HepG2 (cell line): ENCODE data around the gene EVI5. TPM values are rescaled to one million over a fixed set of nuclear protein-coding genes. Genes with fewer than 3 reads are reported as not detected.

Experiments used
- EEA1 ChIP-seq: sonication (generic); formaldehyde crosslinking; IDR thresholded peaks from 2 replicates; pipeline ENCODE4 v1.5.1; 2020; ENCODE audit warnings: mild to moderate bottlenecking, missing genetic modification reagents, borderline replicate concordance
- EHMT2 ChIP-seq: fragments of 200-600 bp; sonication (generic); IDR thresholded peaks from 2 replicates; pipeline ENCODE4 v1.7.0; 2017; ENCODE audit warnings: antibody characterized with exemption, low read depth, low read length, borderline replicate concordance
- MTA1 ChIP-seq: sonication (generic); formaldehyde crosslinking; IDR thresholded peaks from 2 replicates; pipeline ENCODE4 v1.4.0; 2020; ENCODE audit warnings: missing genetic modification reagents, mild to moderate bottlenecking, borderline replicate concordance
- PITX1 ChIP-seq: sonication (generic); formaldehyde crosslinking; IDR thresholded peaks from 2 replicates; pipeline ENCODE4 v1.5.1; 2020; ENCODE audit warnings: mild to moderate bottlenecking, missing genetic modification reagents
- RFX3 ChIP-seq: IDR thresholded peaks from 2 replicates; pipeline ENCODE4 v1.6.1; 2016; ENCODE audit warnings: missing biosample characterization, missing genetic modification reagents
- TBX2 ChIP-seq: sonication (generic); formaldehyde crosslinking; IDR thresholded peaks from 2 replicates; pipeline ENCODE4 v1.5.0; 2020; ENCODE audit warnings: missing genetic modification reagents, mild to moderate bottlenecking, borderline replicate concordance
- ZBTB8A ChIP-seq: sonication (generic); formaldehyde crosslinking; IDR thresholded peaks from 2 replicates; pipeline ENCODE4 v1.4.0; 2020; ENCODE audit warnings: mild to moderate bottlenecking, low read depth, missing genetic modification reagents, borderline replicate concordance
- ZKSCAN5 ChIP-seq: sonication (generic); formaldehyde crosslinking; IDR thresholded peaks from 2 replicates; pipeline ENCODE4 v1.5.1; 2020; ENCODE audit warnings: mild to moderate bottlenecking, missing genetic modification reagents
- ZNF121 ChIP-seq: sonication (generic); formaldehyde crosslinking; IDR thresholded peaks from 2 replicates; pipeline ENCODE4 v1.5.0; 2020; ENCODE audit warnings: mild to moderate bottlenecking, missing genetic modification reagents
- ZNF260 ChIP-seq: sonication (generic); formaldehyde crosslinking; IDR thresholded peaks from 2 replicates; pipeline ENCODE4 v1.4.0; 2020; ENCODE audit warnings: missing genetic modification reagents, low read depth, mild to moderate bottlenecking, borderline replicate concordance
- ZNF331 ChIP-seq: sonication (generic); formaldehyde crosslinking; IDR thresholded peaks from 2 replicates; pipeline ENCODE4 v1.4.0; 2020; ENCODE audit warnings: missing genetic modification reagents
- ZNF549 ChIP-seq: sonication (generic); formaldehyde crosslinking; IDR thresholded peaks from 2 replicates; pipeline ENCODE4 v1.5.0; 2020; ENCODE audit warnings: missing genetic modification reagents
- ZNF737 ChIP-seq: sonication (generic); formaldehyde crosslinking; IDR thresholded peaks from 2 replicates; pipeline ENCODE4 v1.5.0; 2020; ENCODE audit warnings: missing genetic modification reagents, mild to moderate bottlenecking, borderline replicate concordance
- ZNF761 ChIP-seq: sonication (generic); formaldehyde crosslinking; conservative IDR thresholded peaks from 2 replicates; pipeline ENCODE4 v1.4.0; 2020; ENCODE audit warnings: mild to moderate bottlenecking, missing genetic modification reagents
- ZNF891 ChIP-seq: sonication (generic); formaldehyde crosslinking; IDR thresholded peaks from 2 replicates; pipeline ENCODE4 v1.5.0; 2020; ENCODE audit warnings: mild to moderate bottlenecking, missing genetic modification reagents
- ZSCAN31 ChIP-seq: sonication (generic); formaldehyde crosslinking; IDR thresholded peaks from 2 replicates; pipeline ENCODE4 v1.5.0; 2020; ENCODE audit warnings: low read depth, mild to moderate bottlenecking, missing genetic modification reagents
- polyA plus RNA-seq, 8 experiments: library from polyadenylated mRNA; depleted of rRNA in 3 of 8; stranded (reverse) in 7 of 8; unstranded in 1 of 8; fragments of >200 nt; fragmentation: Illumina TruSeq in 4 of 8; extraction: Trizol in 4 of 8; gene quantifications; 2 replicates each; pipeline versions ENCODE4 v1.2.1 to v1.2.3, GENCODE V29; 2011 to 2016; ENCODE audit warnings: low read depth in 4 of 8, missing spikeins in 1 of 8, mixed read lengths in 1 of 8; ENCODE audit not compliant: insufficient read depth in 1 of 8
- total RNA-seq, 5 experiments: library from RNA; depleted of rRNA; stranded (reverse); fragments of >200 nt; fragmentation: Illumina TruSeq; extraction: Trizol; gene quantifications; 2 replicates each; pipeline ENCODE4 v1.2.3, GENCODE V29; 2016; ENCODE audit warnings: low read depth in 1 of 5
- TF ChIP-seq, protein P1 (sequence below): sonication (generic); formaldehyde crosslinking; IDR thresholded peaks from 2 replicates; pipeline ENCODE4 v1.8.0; 2022; ENCODE audit warnings: mild to moderate bottlenecking, missing genetic modification reagents, moderate library complexity
- TF ChIP-seq, protein P2 (sequence below): sonication (generic); formaldehyde crosslinking; IDR thresholded peaks from 2 replicates; pipeline ENCODE4 v1.4.0; 2020; ENCODE audit warnings: missing genetic modification reagents, borderline replicate concordance
- TF ChIP-seq, protein P3 (sequence below): IDR thresholded peaks from 2 replicates; pipeline ENCODE4 v1.6.1; 2016
- TF ChIP-seq, protein P4 (sequence below): sonication (generic); formaldehyde crosslinking; IDR thresholded peaks from 2 replicates; pipeline ENCODE4 v1.4.0; 2020; ENCODE audit warnings: missing genetic modification reagents

The EVI5 gene
- total and polyA plus RNA-seq, 2 of the 13 experiments (the other 11 are each of a cell fraction or from before 2014, with no cell fraction given) = 4.0 to 12.6 TPM

DNA sequence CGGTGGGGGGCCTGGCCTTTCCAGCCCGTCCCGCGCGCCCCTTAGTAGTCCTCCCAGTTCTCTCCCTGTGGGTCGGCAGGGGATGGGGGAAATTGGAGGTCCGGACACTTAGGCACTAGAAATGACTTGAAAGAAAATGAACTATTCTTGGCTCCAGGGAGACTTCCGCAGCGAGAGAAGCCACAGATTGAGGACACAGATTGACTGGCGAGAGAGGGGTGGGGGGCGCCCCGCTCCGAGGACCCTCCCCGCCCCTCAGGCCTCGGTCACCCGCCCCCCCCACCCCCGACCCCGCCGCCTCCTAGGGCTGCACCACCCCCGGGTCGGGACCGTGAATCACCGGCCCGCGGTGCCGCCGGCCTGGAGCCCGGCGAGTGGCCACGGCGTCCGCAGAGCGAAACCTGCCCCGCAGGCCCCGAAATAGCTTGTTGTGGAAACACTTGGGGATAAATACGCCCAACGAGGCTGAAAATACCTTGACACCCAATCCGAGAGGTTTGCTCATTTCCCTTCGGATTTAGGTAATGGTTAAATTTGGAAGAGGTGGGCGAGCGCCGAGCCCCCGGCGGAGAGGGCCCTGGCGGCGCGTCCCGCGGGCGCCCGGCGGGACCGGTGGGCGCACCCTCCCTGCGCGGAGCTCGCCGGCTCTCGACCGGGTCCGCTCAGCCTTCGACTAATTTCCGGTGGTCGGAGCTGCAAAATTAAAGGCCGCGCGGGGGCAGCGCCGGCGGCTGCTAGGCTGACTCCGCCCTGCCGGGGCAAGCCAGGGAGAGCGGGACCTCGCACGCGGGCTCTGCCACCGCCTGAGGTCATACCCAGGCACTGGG lies 298.4 kb downstream of the EVI5 start, which contains the start of gene GFI1 (continued):
- TF ChIP-seq ZNF891 = no peak
- TF ChIP-seq ZNF331 (CRISPR knock-in tag) = peak; percentile 56; the same call in 1 of the 2 replicates
- TF ChIP-seq ZNF121 (CRISPR knock-in tag) = 0 out of 2 replicates have a peak, but pooled peaks have one; percentile 40
- no peak for TF ChIP-seq ZBTB8A (CRISPR knock-in tag)
- no peak for TF ChIP-seq ZNF737 (CRISPR knock-in tag)
- TF ChIP-seq ZNF260 = no peak
- peak; percentile 45; the same call in 1 of the 2 replicates for TF ChIP-seq MTA1 (CRISPR knock-in tag)
- TF ChIP-seq RFX3 = no peak
- TF ChIP-seq, protein P1, sequence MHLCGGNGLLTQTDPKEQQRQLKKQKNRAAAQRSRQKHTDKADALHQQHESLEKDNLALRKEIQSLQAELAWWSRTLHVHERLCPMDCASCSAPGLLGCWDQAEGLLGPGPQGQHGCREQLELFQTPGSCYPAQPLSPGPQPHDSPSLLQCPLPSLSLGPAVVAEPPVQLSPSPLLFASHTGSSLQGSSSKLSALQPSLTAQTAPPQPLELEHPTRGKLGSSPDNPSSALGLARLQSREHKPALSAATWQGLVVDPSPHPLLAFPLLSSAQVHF (CRISPR knock-in tag) = 0 out of 2 replicates have a peak, but pooled peaks have one; percentile 54
- 0 out of 2 replicates have a peak, but pooled peaks have one; percentile 28 for TF ChIP-seq ZNF761 (CRISPR knock-in tag)
- TF ChIP-seq, protein P2, sequence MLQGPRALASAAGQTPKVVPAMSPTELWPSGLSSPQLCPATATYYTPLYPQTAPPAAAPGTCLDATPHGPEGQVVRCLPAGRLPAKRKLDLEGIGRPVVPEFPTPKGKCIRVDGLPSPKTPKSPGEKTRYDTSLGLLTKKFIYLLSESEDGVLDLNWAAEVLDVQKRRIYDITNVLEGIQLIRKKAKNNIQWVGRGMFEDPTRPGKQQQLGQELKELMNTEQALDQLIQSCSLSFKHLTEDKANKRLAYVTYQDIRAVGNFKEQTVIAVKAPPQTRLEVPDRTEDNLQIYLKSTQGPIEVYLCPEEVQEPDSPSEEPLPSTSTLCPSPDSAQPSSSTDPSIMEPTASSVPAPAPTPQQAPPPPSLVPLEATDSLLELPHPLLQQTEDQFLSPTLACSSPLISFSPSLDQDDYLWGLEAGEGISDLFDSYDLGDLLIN (CRISPR knock-in tag) = no peak; the same call in 1 of the 2 replicates
- TF ChIP-seq EHMT2 = no peak
- TF ChIP-seq PITX1 (CRISPR knock-in tag) = 0 out of 2 replicates have a peak, but pooled peaks have one; percentile 30
- TF ChIP-seq ZKSCAN5 (CRISPR knock-in tag) = no peak
- TF ChIP-seq ZNF549 (CRISPR knock-in tag) = no peak
- peak; percentile 70; the same call in 1 of the 2 replicates for TF ChIP-seq TBX2
- no peak for TF ChIP-seq ZSCAN31 (CRISPR knock-in tag)
- TF ChIP-seq, protein P3, sequence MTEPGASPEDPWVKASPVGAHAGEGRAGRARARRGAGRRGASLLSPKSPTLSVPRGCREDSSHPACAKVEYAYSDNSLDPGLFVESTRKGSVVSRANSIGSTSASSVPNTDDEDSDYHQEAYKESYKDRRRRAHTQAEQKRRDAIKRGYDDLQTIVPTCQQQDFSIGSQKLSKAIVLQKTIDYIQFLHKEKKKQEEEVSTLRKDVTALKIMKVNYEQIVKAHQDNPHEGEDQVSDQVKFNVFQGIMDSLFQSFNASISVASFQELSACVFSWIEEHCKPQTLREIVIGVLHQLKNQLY (CRISPR knock-in tag) = no peak
- TF ChIP-seq EEA1 (CRISPR knock-in tag) = no peak
- TF ChIP-seq, protein P4, sequence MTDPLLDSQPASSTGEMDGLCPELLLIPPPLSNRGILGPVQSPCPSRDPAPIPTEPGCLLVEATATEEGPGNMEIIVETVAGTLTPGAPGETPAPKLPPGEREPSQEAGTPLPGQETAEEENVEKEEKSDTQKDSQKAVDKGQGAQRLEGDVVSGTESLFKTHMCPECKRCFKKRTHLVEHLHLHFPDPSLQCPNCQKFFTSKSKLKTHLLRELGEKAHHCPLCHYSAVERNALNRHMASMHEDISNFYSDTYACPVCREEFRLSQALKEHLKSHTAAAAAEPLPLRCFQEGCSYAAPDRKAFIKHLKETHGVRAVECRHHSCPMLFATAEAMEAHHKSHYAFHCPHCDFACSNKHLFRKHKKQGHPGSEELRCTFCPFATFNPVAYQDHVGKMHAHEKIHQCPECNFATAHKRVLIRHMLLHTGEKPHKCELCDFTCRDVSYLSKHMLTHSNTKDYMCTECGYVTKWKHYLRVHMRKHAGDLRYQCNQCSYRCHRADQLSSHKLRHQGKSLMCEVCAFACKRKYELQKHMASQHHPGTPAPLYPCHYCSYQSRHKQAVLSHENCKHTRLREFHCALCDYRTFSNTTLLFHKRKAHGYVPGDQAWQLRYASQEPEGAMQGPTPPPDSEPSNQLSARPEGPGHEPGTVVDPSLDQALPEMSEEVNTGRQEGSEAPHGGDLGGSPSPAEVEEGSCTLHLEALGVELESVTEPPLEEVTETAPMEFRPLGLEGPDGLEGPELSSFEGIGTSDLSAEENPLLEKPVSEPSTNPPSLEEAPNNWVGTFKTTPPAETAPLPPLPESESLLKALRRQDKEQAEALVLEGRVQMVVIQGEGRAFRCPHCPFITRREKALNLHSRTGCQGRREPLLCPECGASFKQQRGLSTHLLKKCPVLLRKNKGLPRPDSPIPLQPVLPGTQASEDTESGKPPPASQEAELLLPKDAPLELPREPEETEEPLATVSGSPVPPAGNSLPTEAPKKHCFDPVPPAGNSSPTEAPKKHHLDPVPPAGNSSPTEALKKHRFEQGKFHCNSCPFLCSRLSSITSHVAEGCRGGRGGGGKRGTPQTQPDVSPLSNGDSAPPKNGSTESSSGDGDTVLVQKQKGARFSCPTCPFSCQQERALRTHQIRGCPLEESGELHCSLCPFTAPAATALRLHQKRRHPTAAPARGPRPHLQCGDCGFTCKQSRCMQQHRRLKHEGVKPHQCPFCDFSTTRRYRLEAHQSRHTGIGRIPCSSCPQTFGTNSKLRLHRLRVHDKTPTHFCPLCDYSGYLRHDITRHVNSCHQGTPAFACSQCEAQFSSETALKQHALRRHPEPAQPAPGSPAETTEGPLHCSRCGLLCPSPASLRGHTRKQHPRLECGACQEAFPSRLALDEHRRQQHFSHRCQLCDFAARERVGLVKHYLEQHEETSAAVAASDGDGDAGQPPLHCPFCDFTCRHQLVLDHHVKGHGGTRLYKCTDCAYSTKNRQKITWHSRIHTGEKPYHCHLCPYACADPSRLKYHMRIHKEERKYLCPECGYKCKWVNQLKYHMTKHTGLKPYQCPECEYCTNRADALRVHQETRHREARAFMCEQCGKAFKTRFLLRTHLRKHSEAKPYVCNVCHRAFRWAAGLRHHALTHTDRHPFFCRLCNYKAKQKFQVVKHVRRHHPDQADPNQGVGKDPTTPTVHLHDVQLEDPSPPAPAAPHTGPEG = peak; percentile 36; the same call in 1 of the 2 replicates
